DLD1 (cell line): ENCODE measurements around the gene SIX5.
"Not testable (repeated sequence)": the region's sequence is repeated elsewhere in the genome, so short reads cannot be mapped to it uniquely, and the experiment has no call there.

Experiments used
- in situ Hi-C: cut with HindIII; loops from 2 replicates; pipeline ENCODE4 v1.10.0; 2017; ENCODE audit warnings: low sequenced_read_pairs

SIX5 gene

GRCh38 chr19:45768984-45769782 lies at the start of gene SIX5:
SIX5 (minus strand) TSS chr19:45769252; CDS start chr19:45768844, 408 bp downstream.
- in situ Hi-C loops = no loop called here

- in situ Hi-C loops = no loop called here
Observed at GRCh38 chr19:45817725-45818301, 48.8 kb upstream of the SIX5 start.

GRCh38 chr19:45817010-45817724 lies 48.1 kb upstream of the SIX5 start:
- in situ Hi-C loops = no loop called here

GRCh38 chr19:45816236-45817009 lies 47.4 kb upstream of the SIX5 start:
- in situ Hi-C loops = no loop called here

GRCh38 chr19:45815481-45816216 lies 46.6 kb upstream of the SIX5 start:
- in situ Hi-C loops = no loop called here

- in situ Hi-C loops = no loop called here
Observed at GRCh38 chr19:45814851-45815480, 45.9 kb upstream of the SIX5 start, which contains the start of gene RSPH6A. RSPH6A (minus strand) TSS chr19:45815308; CDS start chr19:45815176, 132 bp downstream.

- in situ Hi-C loops = no loop called here
Observed at GRCh38 chr19:45814166-45814780, 45.2 kb upstream of the SIX5 start.

- in situ Hi-C loops = no loop called here
Observed at GRCh38 chr19:45812297-45812696, 43.2 kb upstream of the SIX5 start.

- in situ Hi-C loops = no loop called here
Observed at GRCh38 chr19:45809643-45810159, 40.6 kb upstream of the SIX5 start.

- in situ Hi-C loops = no loop called here
Observed at GRCh38 chr19:45805719-45806118, 36.7 kb upstream of the SIX5 start.

- in situ Hi-C loops = no loop called here
Observed at GRCh38 chr19:45804959-45805230, 35.8 kb upstream of the SIX5 start.

- in situ Hi-C loops = no loop called here
Observed at GRCh38 chr19:45804140-45804958, 35.3 kb upstream of the SIX5 start.

GRCh38 chr19:45801603-45802175 lies 32.6 kb upstream of the SIX5 start:
- in situ Hi-C loops = no loop called here

- in situ Hi-C loops = no loop called here
Observed at GRCh38 chr19:45800070-45800553, 31.1 kb upstream of the SIX5 start.

- in situ Hi-C loops = not testable (repeated sequence)
Observed at GRCh38 chr19:45799541-45799940, 30.5 kb upstream of the SIX5 start.

GRCh38 chr19:45798995-45799517 lies 30.0 kb upstream of the SIX5 start:
- in situ Hi-C loops = no loop called here

- in situ Hi-C loops = no loop called here
Observed at GRCh38 chr19:45794627-45795026, 25.6 kb upstream of the SIX5 start.

- in situ Hi-C loops = no loop called here
Observed at GRCh38 chr19:45793876-45794275, 24.8 kb upstream of the SIX5 start.
